Right lobe of liver (tissue), 4 donors: Measurements from ENCODE around the gene NR0B1.
A peak's percentile ranks its signal among the peaks of the same experiment; 100 is the strongest.

Experiments
- POLR2A ChIP-seq: fragments of 450-650 bp; IDR thresholded peaks from one replicate; pipeline ENCODE4 v1.6.1; 2017; ENCODE audit warnings: antibody characterized with exemption, mild to moderate bottlenecking
- TF ChIP-seq, protein P1 (sequence below), 4 donors: fragments of 200-600 bp in 3 of 4; fragments of 450-650 bp in 1 of 4; IDR thresholded peaks; one replicate each; pipeline versions ENCODE4 v1.5.1 to v1.8.0; 2016 to 2022; ENCODE audit warnings: antibody characterized with exemption in 4 of 4, mild to moderate bottlenecking in 2 of 4
- donor health status: DM: no; HTN: no; CAD: no.
- donor health status: DM: no; HTN: no; CAD: no.
- donor health status: DM: no; HTN: yes; CAD: no.

DNA sequence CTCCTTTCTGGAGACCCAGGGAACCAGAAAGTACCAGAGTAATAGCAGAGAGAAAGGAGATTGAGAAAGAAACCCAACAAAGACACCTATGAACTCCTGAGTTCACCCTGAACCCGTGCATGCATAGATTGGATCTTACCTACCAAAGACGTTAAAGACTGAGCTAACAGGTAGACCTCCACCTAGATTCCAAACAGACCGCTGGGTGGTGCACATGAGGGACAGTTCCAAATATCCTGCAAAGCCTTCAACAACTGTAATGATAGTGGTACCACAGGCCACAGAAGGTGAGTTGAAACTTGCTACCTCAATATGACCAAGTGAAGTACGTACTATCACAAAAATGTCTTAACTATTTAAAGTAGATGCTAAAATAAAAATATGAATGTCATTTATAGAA lies 34.0 kb upstream of the NR0B1 start:
- TF ChIP-seq, protein P1, sequence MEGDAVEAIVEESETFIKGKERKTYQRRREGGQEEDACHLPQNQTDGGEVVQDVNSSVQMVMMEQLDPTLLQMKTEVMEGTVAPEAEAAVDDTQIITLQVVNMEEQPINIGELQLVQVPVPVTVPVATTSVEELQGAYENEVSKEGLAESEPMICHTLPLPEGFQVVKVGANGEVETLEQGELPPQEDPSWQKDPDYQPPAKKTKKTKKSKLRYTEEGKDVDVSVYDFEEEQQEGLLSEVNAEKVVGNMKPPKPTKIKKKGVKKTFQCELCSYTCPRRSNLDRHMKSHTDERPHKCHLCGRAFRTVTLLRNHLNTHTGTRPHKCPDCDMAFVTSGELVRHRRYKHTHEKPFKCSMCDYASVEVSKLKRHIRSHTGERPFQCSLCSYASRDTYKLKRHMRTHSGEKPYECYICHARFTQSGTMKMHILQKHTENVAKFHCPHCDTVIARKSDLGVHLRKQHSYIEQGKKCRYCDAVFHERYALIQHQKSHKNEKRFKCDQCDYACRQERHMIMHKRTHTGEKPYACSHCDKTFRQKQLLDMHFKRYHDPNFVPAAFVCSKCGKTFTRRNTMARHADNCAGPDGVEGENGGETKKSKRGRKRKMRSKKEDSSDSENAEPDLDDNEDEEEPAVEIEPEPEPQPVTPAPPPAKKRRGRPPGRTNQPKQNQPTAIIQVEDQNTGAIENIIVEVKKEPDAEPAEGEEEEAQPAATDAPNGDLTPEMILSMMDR (IDR thresholded peaks at IDR 0.05), result peak in 3 of 4 donors; percentile 9 to 30 (median 28)
- TF ChIP-seq POLR2A, result no peak
